Neural cell (in vitro differentiated cells): Measurements from ENCODE around the gene SS18. TPM values are rescaled to one million over a fixed set of nuclear protein-coding genes. Genes with fewer than 3 reads are reported as not detected.

ENCODE experiments used
- H2AFZ ChIP-seq: fragments of 200-600, 300-800 bp; sonication (generic), shearing (Covaris generic); 2 replicates; pipeline ENCODE4 v1.6.0; 2014; ENCODE audit warnings: low read depth, mild to moderate bottlenecking, antibody characterized with exemption, low read length, moderate library complexity
- H3F3A ChIP-seq: fragments of 200-600 bp; shearing (Covaris generic); 2 replicates; pipeline ENCODE4 v1.6.1; 2016; ENCODE audit warnings: mild to moderate bottlenecking, moderate library complexity, mixed read lengths, antibody characterized with exemption, low read length; ENCODE audit not compliant: insufficient read depth, poor library complexity, severe bottlenecking
- H3K27ac ChIP-seq: fragments of 200-600, 300-800 bp; sonication (generic), shearing (Covaris generic); 2 replicates; pipeline ENCODE4 v1.5.1; 2014; ENCODE audit warnings: mild to moderate bottlenecking, low read length, moderate library complexity
- H3K27me3 ChIP-seq: fragments of 300-800, 200-600 bp; sonication (generic), shearing (Covaris generic); 2 replicates; pipeline ENCODE4 v1.6.0; 2014; ENCODE audit warnings: mild to moderate bottlenecking, low read depth, low read length, moderate library complexity; ENCODE audit not compliant: insufficient read depth
- H3K36me3 ChIP-seq: fragments of 300-800, 200-600 bp; sonication (generic), shearing (Covaris generic); 2 replicates; pipeline ENCODE4 v1.5.1; 2014; ENCODE audit warnings: mild to moderate bottlenecking, antibody characterized with exemption, low read length, moderate library complexity; ENCODE audit not compliant: insufficient read depth
- H3K4me2 ChIP-seq: fragments of 300-800, 200-600 bp; sonication (generic), shearing (Covaris generic); 2 replicates; pipeline ENCODE4 v1.6.0; 2014; ENCODE audit warnings: mild to moderate bottlenecking, low read length
- H3K4me3 ChIP-seq: fragments of 300-800, 200-600 bp; sonication (generic), shearing (Covaris generic); 2 replicates; pipeline ENCODE4 v1.5.1; 2014; ENCODE audit warnings: mild to moderate bottlenecking, low read length, moderate library complexity
- H3K79me2 ChIP-seq: fragments of 200-600 bp; shearing (Covaris generic); replicated peaks from 2 replicates; pipeline ENCODE4 v1.6.0; 2014; ENCODE audit warnings: mild to moderate bottlenecking, low read length, moderate library complexity; ENCODE audit not compliant: insufficient read depth
- H3K9ac ChIP-seq: fragments of 300-800, 200-600 bp; sonication (generic), shearing (Covaris generic); 2 replicates; pipeline ENCODE4 v1.6.1; 2016; ENCODE audit warnings: mild to moderate bottlenecking, low read length, mixed read lengths
- H3K9me2 ChIP-seq: fragments of 200-600 bp; shearing (Covaris generic); 2 replicates; pipeline ENCODE4 v1.6.1; 2016; ENCODE audit warnings: mild to moderate bottlenecking, low read length, mixed read lengths; ENCODE audit not compliant: insufficient read depth
- H3K9me3 ChIP-seq: fragments of 200-600, 300-800 bp; sonication (generic), shearing (Covaris generic); 2 replicates; pipeline ENCODE4 v1.6.1; 2016; ENCODE audit warnings: mild to moderate bottlenecking, mixed run types, low read length, moderate library complexity, mixed read lengths
- H4K20me1 ChIP-seq: fragments of 200-600 bp; shearing (Covaris generic); 2 replicates; pipeline ENCODE4 v1.6.1; 2016; ENCODE audit warnings: mild to moderate bottlenecking, mixed run types; ENCODE audit not compliant: insufficient read depth
- CTCF ChIP-seq: fragments of 450-650 bp; IDR thresholded peaks from 2 replicates; pipeline ENCODE4 v1.5.1; 2014; ENCODE audit warnings: antibody characterized with exemption, mild to moderate bottlenecking, moderate library complexity; ENCODE audit not compliant: poor library complexity, severe bottlenecking
- EP300 ChIP-seq: fragments of 450-650 bp; conservative IDR thresholded peaks from 2 replicates; pipeline ENCODE4 v1.6.1; 2014; ENCODE audit warnings: antibody characterized with exemption, mild to moderate bottlenecking, moderate library complexity; ENCODE audit not compliant: poor library complexity, severe bottlenecking
- EZH2 ChIP-seq: fragments of 200-600, 300-800 bp; shearing (Covaris generic), sonication (generic); IDR thresholded peaks from 2 replicates; pipeline ENCODE4 v1.6.1; 2014; ENCODE audit warnings: antibody characterized with exemption, low read length, borderline replicate concordance, mild to moderate bottlenecking; ENCODE audit not compliant: insufficient read depth, poor library complexity, severe bottlenecking
- MXI1 ChIP-seq: fragments of 450-650 bp; conservative IDR thresholded peaks from 2 replicates; pipeline ENCODE4 v1.6.1; 2014; ENCODE audit warnings: antibody characterized with exemption, mild to moderate bottlenecking; ENCODE audit not compliant: poor library complexity, severe bottlenecking
- POLR2AphosphoS5 ChIP-seq: IDR thresholded peaks from 2 replicates; pipeline ENCODE4 v1.6.1; 2012
- RAD21 ChIP-seq: fragments of 450-650 bp; conservative IDR thresholded peaks from 2 replicates; pipeline ENCODE4 v1.6.1; 2014; ENCODE audit warnings: antibody characterized with exemption, mild to moderate bottlenecking, moderate library complexity
- REST ChIP-seq: IDR thresholded peaks from 2 replicates; pipeline ENCODE4 v1.6.1; 2012; ENCODE audit warnings: borderline replicate concordance
- SMC3 ChIP-seq: fragments of 450-650 bp; conservative IDR thresholded peaks from 2 replicates; pipeline ENCODE4 v1.6.1; 2014; ENCODE audit warnings: antibody characterized with exemption, mild to moderate bottlenecking, moderate library complexity; ENCODE audit not compliant: poor library complexity
- TAF1 ChIP-seq: IDR thresholded peaks from 2 replicates; pipeline ENCODE4 v1.6.1; 2012; ENCODE audit warnings: low read depth
- polyA plus RNA-seq: library from polyadenylated mRNA; depleted of rRNA; stranded (reverse); fragments of >200 nt; gene quantifications from 2 replicates; pipeline ENCODE4 v1.2.3, GENCODE V29; 2014

SS18 gene
- polyA plus RNA-seq, 1 donor from 2014 or later = 62.0 TPM

- TF ChIP-seq REST (no peak), TAF1 (no peak), EP300 (no peak), EZH2 (no peak), CTCF (no peak), MXI1 (no peak), POLR2AphosphoS5 (no peak), SMC3 (no peak), RAD21 (no peak)
- H4K20me1 ChIP-seq = no peaks in the 10 kb centered on the region
Measured at GRCh38 chr18:26103579-26103978, 13.2 kb upstream of the SS18 start.

DNA sequence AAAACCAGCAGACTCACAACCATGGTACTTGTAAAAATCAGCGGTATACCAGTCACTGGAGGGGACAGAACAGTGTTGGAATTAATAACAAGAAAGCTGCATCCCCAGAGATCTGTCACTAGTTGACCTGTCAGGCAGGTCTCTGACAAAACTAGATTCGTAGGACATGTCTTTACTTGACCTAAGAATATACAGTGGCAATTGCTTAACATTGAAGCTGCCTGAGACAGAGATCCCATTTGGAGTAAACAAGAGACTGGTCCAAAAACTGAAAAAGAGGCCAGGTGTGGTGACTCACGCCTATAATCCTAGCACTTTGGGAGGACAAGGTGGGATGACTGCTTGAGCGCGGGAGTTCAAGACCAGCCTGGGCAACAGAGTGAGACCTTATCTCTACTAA is 7.2 kb upstream of the SS18 start:
- H3K79me2 ChIP-seq = no peaks in the 10 kb centered on the region
- TF ChIP-seq EP300 (no peak), MXI1 (no peak), RAD21 (no peak), REST (no peak), SMC3 (no peak), CTCF (no peak), TAF1 (no peak), POLR2AphosphoS5 (no peak), EZH2 (no peak)
- no peak overlapping the region for H3K27ac ChIP-seq
- H3K27me3 ChIP-seq = no peaks in the 10 kb centered on the region
- H3F3A ChIP-seq = no peaks in the 10 kb centered on the region
- H4K20me1 ChIP-seq = no peaks in the 10 kb centered on the region
- H3K4me2 ChIP-seq = no peak overlapping the region
- no peaks in the 10 kb centered on the region for H3K9me2 ChIP-seq
- no peak overlapping the region for H2AFZ ChIP-seq
- no peak overlapping the region for H3K9ac ChIP-seq
- no peak overlapping the region for H3K4me3 ChIP-seq
- H3K36me3 ChIP-seq = no peaks in the 10 kb centered on the region
- no peaks in the 10 kb centered on the region for H3K9me3 ChIP-seq

More at GRCh38 chr18:26103579-26103978, 13.2 kb upstream of the SS18 start:
- Histone ChIP-seq H3K36me3 (no peaks in the 10 kb centered on the region), H3K27ac (no peak overlapping the region), H3F3A (no peaks in the 10 kb centered on the region), H3K27me3 (no peaks in the 10 kb centered on the region), H2AFZ (no peak overlapping the region), H3K9ac (no peak overlapping the region), H3K9me2 (no peaks in the 10 kb centered on the region), H3K9me3 (no peaks in the 10 kb centered on the region), H3K4me2 (no peak overlapping the region), H3K4me3 (no peak overlapping the region), H3K79me2 (no peaks in the 10 kb centered on the region)
